Mucosa of descending colon (tissue), 3 donors: ENCODE results near the gene DYNLL1. TPM values are rescaled to one million over a fixed set of nuclear protein-coding genes. Genes with fewer than 3 reads are reported as not detected.

Experiments used
- ATAC-seq: fragments of 200-7000 bp; cut with Tn5 transposase; one replicate; pipeline ENCODE4 v1.9.1; 2020; ENCODE audit warnings: mild to moderate bottlenecking, moderate library complexity
- DNase-seq, 3 donors: peaks; one replicate each; pipeline ENCODE4 v3.0.0-alpha.2; 2020
- H3K36me3 ChIP-seq: fragments of 200-600 bp; one replicate; pipeline ENCODE4 v1.8.0; 2021; ENCODE audit warnings: low read depth, mild to moderate bottlenecking
- H3K4me1 ChIP-seq: fragments of 200-600 bp; one replicate; pipeline ENCODE4 v1.8.0; 2021; ENCODE audit warnings: low read depth, mild to moderate bottlenecking
- H3K4me3 ChIP-seq: fragments of 200-600 bp; one replicate; pipeline ENCODE4 v1.8.0; 2021; ENCODE audit warnings: mild to moderate bottlenecking
- H3K9me3 ChIP-seq: fragments of 200-600 bp; one replicate; pipeline ENCODE4 v1.8.0; 2021; ENCODE audit warnings: mild to moderate bottlenecking
- intact Hi-C, 2 donors: fragments of 100-400 bp; cut with DNase I in 1 of 2; cut with micrococcal nuclease in 1 of 2; formaldehyde crosslinking; loops; one replicate each; pipeline versions ENCODE4 v1.11.0 to v1.11.1; 2022; cut with DNase I, micrococcal nuclease
- total RNA-seq, 3 donors: library from RNA; stranded (reverse); fragmentation: NEBNext Ultra II Directional in 2 of 3; extraction: Animal tissue kit (Norgen Biotek cat#: 25700) in 2 of 3; gene quantifications; one replicate each; pipeline versions ENCODE4 v1.2.1 to v1.2.4, GENCODE V29; 2021 to 2023
- TF ChIP-seq, protein P1 (sequence below): fragments of 200-600 bp; IDR thresholded peaks from one replicate; pipeline ENCODE4 v1.8.0; 2022; ENCODE audit warnings: antibody characterized with exemption, mild to moderate bottlenecking
- donor health status: DM: no; HTN: no; CAD: no; lungs with moderate emphysema.
- donor health status: DM: no; HTN: no; CAD: no.
- donor health status: DM: no; HTN: yes; CAD: no.

The DYNLL1 gene
- total RNA-seq, 3 donors from 2014 or later = 309 to 343 (median 309) TPM

DNA sequence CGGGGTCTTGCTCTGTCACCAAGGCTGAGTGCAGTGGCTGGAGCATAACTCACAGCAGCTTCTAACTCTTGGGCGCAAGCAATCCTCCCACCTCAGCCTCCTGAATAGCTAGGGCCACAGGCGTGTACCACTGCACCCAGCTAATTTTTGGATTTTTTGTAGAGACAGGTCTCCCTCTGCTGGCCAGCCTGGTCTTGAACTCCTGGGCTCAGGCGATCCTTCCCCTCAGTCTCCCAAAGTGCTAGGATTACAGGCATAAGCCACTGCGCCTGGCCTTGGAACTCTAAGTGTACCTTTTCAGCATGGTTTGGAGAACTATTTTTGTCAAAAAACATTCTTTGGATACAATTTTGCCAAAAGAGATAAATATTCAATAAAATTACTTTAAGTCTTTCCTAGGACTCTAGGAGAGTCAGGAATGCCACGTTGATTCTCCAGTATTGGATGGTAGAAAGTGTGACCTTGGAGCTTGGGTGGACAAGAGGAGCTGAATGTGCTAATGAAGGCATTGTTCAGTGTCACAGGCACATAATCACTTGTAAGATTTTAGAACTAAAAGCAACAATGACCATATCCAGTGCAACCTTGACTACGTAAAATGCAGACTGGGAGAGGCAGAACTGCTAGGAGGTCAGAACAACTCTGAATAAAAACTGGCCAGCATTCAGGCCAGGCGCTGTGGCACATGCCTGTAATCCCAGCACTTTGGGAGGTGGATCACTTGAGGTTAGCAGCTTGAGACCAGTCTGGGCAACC, 29.2 kb upstream of the DYNLL1 start:
- ATAC-seq = no peak
- DNase-seq = peak in 2 of 3 donors; percentile 45 to 47
- H3K4me1 ChIP-seq = peaks cover 10% of the 10 kb centered on the region

GRCh38 chr12:120467439-120467838, 28.5 kb upstream of the DYNLL1 start:
- ATAC-seq = no peak
- intact Hi-C loops = no loop called here
- peaks cover 7% of the 10 kb centered on the region for H3K36me3 ChIP-seq

More for the DNA sequence above, 29.2 kb upstream of the DYNLL1 start:
- H3K4me3 ChIP-seq = no peak overlapping the region
- intact Hi-C loops = no loop called here
- peaks cover 7% of the 10 kb centered on the region for H3K36me3 ChIP-seq
- no peaks in the 10 kb centered on the region for H3K9me3 ChIP-seq
- TF ChIP-seq, protein P1, sequence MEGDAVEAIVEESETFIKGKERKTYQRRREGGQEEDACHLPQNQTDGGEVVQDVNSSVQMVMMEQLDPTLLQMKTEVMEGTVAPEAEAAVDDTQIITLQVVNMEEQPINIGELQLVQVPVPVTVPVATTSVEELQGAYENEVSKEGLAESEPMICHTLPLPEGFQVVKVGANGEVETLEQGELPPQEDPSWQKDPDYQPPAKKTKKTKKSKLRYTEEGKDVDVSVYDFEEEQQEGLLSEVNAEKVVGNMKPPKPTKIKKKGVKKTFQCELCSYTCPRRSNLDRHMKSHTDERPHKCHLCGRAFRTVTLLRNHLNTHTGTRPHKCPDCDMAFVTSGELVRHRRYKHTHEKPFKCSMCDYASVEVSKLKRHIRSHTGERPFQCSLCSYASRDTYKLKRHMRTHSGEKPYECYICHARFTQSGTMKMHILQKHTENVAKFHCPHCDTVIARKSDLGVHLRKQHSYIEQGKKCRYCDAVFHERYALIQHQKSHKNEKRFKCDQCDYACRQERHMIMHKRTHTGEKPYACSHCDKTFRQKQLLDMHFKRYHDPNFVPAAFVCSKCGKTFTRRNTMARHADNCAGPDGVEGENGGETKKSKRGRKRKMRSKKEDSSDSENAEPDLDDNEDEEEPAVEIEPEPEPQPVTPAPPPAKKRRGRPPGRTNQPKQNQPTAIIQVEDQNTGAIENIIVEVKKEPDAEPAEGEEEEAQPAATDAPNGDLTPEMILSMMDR = peak; percentile 27

DNA sequence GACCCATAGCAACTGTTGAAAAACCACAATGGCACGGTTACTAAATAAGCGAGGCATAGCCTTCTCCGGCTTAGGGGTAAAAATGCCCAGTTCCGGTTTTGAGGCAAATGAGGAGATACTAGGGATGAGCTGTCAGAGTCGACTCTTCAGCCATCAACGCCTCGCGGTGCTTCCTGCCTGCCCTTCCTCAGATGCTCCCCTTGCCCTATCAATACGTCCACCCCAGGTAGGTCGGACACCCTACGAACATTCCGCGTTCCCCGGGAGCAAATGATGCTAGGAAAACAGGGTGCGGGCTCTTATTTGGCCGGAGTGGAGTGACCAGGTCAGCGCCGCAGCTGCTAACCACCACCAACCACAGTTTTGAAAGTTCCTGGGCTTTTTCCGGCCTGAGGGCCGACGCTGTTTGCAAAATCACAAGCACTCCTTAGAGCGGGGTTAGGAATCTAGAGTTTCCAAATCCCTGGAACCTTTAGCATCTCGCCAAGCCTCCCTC, 27.5 kb upstream of the DYNLL1 start:
- DNase-seq (peak; percentile 27 to 59 (median 54)), ATAC-seq (peak; percentile 3)
- H3K4me3 ChIP-seq = peak overlapping the region; percentile 85
- intact Hi-C loops = no loop called here
- peaks cover 3% of the 10 kb centered on the region for H3K36me3 ChIP-seq
- no peaks in the 10 kb centered on the region for H3K9me3 ChIP-seq
- H3K4me1 ChIP-seq = peaks cover 10% of the 10 kb centered on the region
- TF ChIP-seq, protein P1 = no peak

More at GRCh38 chr12:120467439-120467838, 28.5 kb upstream of the DYNLL1 start:
- TF ChIP-seq, protein P1 = no peak
- DNase-seq = no peak
- Histone ChIP-seq H3K4me1 (peaks cover 10% of the 10 kb centered on the region), H3K9me3 (no peaks in the 10 kb centered on the region), H3K4me3 (no peak overlapping the region)

DNA sequence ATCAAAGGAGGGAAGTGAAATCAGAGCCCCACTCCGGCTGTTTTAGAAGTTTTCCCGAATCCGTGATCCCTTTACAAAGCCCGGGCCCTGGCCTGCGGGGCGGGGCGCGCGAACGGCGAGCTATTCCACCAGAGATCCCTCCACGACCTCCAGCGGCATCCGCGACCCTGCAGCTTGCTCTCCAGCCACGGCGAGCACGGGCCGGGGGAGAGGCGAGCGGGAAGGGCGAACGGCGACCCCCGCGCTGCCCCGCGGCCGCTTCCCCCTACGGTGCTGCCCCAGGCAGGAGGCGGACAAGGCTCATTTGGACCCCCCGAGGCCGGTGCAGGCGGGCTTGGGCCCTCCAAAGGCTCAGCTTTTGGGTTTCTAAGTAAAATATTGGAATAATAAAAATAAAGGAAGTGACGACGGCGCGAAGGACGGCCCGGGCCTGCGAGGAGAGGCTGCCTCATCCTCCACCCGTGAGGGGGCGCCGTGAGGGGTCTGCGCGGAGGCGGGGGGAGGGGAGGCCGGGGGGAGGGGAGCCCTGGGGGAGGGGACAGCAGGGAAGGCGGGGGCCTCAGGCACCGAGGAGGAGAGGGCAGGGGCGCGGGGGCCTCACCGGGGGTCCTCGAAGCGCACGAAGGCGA, 27.0 kb upstream of the DYNLL1 start:
- peak overlapping the region; percentile 85 for H3K4me3 ChIP-seq
- ATAC-seq = peak; percentile 50
- peak; percentile 45 to 65 (median 58) for DNase-seq
- peaks cover 10% of the 10 kb centered on the region for H3K4me1 ChIP-seq
- H3K36me3 ChIP-seq = peaks cover under 1% of the 10 kb centered on the region
- intact Hi-C loops = no loop called here
- no peaks in the 10 kb centered on the region for H3K9me3 ChIP-seq
- TF ChIP-seq, protein P1 = no peak

GRCh38 chr12:120469450-120470149, 26.3 kb upstream of the DYNLL1 start, which contains the start of gene SRSF9:
Gene SRSF9 (minus strand): TSS chr12:120469748. CDS start chr12:120469609, 139 bp downstream.
- Histone ChIP-seq H3K4me3 (peak within 1 kb of the TSS; percentile 85), H3K4me1 (peaks cover 10% of the 10 kb centered on the region), H3K9me3 (no peaks in the 10 kb centered on the region), H3K36me3 (no peaks in the 10 kb centered on the region)
- ATAC-seq = peak; percentile 96
- intact Hi-C loops = no loop called here
- TF ChIP-seq, protein P1 = peak; percentile 96
- DNase-seq = peak; percentile 95 to 97 (median 97)
